NCI-H345 (cell line): ENCODE results near the gene KLF11.

Source experiments
- DNase-seq: peaks from one replicate; lab custom pipeline; 2025; lab: John Stamatoyannopoulos, UW

The KLF11 gene

GRCh38 chr2:10042301-10043161 lies 819 bp upstream of the KLF11 start:
- no peak for DNase-seq

- DNase-seq: peak; percentile 98
Measured at GRCh38 chr2:10043906-10044601, 704 bp downstream of the KLF11 start.

GRCh38 chr2:10045561-10046355 lies 2.4 kb downstream of the KLF11 start:
- DNase-seq: no peak

- no peak for DNase-seq
Measured at GRCh38 chr2:10046931-10047330, 3.6 kb downstream of the KLF11 start.

GRCh38 chr2:10047616-10048500 lies 4.5 kb downstream of the KLF11 start:
- no peak for DNase-seq

GRCh38 chr2:10048501-10049171 lies 5.3 kb downstream of the KLF11 start:
- DNase-seq: no peak

- DNase-seq: no peak
Measured at GRCh38 chr2:10052216-10052615, 8.9 kb downstream of the KLF11 start.

GRCh38 chr2:10053351-10053750 lies 10.0 kb downstream of the KLF11 start:
- DNase-seq: no peak

GRCh38 chr2:10054424-10054823 lies 11.1 kb downstream of the KLF11 start:
- DNase-seq: no peak

GRCh38 chr2:10054976-10055375 lies 11.6 kb downstream of the KLF11 start:
- DNase-seq: no peak

- no peak for DNase-seq
Measured at GRCh38 chr2:10056439-10056838, 13.1 kb downstream of the KLF11 start.

- no peak for DNase-seq
Measured at GRCh38 chr2:10057231-10058107, 14.1 kb downstream of the KLF11 start.

GRCh38 chr2:10058251-10059015 lies 15.1 kb downstream of the KLF11 start:
- no peak for DNase-seq

- no peak for DNase-seq
Measured at GRCh38 chr2:10059016-10059351, 15.6 kb downstream of the KLF11 start.

GRCh38 chr2:10059552-10060335 lies 16.4 kb downstream of the KLF11 start:
- no peak for DNase-seq

- DNase-seq: no peak
Measured at GRCh38 chr2:10061221-10061925, 18.0 kb downstream of the KLF11 start.

- no peak for DNase-seq
Measured at GRCh38 chr2:10062931-10063365, 19.6 kb downstream of the KLF11 start.

- DNase-seq: no peak
Measured at GRCh38 chr2:10063566-10063965, 20.2 kb downstream of the KLF11 start.
